Peyer's patch (tissue), 4 donors: ENCODE results near the gene SPTB.

Experiments
- POLR2A ChIP-seq, 2 donors: fragments of 450-650 bp; IDR thresholded peaks; one replicate each; pipeline ENCODE4 v1.5.1; 2017; ENCODE audit warnings: antibody characterized with exemption in 2 of 2, mild to moderate bottlenecking in 2 of 2, moderate library complexity in 2 of 2
- TF ChIP-seq, protein P1 (sequence below), 6 experiments: fragments of 450-650 bp in 4 of 6; fragments of 200-600 bp in 2 of 6; sonication (generic) in 1 of 6; IDR thresholded peaks; one replicate each; pipeline ENCODE4 v1.5.1; 2017 to 2019; ENCODE audit warnings: antibody characterized with exemption in 6 of 6, mild to moderate bottlenecking in 3 of 6, moderate library complexity in 1 of 6

DNA sequence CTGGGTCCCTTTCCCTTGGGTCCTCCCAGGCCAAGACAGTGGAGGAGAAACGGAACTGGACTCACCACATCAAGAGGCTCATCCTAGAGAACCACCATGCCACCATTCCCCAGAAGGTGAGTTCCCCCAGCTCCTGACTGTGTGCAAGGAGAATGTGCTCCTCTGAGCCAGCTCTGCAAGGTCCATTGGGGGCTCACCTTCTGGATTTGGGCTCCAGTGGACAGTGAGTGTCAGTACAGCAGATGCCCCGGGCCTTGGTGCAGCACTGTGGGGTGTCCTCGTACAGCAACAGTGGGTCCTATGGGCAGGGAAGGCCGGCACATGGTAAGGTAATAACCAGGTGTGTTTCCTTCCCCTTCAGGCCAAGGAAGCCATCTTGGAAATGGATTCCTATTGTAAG is 147.6 kb downstream of the SPTB start:
- TF ChIP-seq, protein P1, sequence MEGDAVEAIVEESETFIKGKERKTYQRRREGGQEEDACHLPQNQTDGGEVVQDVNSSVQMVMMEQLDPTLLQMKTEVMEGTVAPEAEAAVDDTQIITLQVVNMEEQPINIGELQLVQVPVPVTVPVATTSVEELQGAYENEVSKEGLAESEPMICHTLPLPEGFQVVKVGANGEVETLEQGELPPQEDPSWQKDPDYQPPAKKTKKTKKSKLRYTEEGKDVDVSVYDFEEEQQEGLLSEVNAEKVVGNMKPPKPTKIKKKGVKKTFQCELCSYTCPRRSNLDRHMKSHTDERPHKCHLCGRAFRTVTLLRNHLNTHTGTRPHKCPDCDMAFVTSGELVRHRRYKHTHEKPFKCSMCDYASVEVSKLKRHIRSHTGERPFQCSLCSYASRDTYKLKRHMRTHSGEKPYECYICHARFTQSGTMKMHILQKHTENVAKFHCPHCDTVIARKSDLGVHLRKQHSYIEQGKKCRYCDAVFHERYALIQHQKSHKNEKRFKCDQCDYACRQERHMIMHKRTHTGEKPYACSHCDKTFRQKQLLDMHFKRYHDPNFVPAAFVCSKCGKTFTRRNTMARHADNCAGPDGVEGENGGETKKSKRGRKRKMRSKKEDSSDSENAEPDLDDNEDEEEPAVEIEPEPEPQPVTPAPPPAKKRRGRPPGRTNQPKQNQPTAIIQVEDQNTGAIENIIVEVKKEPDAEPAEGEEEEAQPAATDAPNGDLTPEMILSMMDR (IDR thresholded peaks at IDR 0.05) = no peak
- TF ChIP-seq POLR2A (IDR thresholded peaks at IDR 0.05) = no peak
